Liver (tissue), 9 donors: ENCODE results near the gene GJB2. TPM values are rescaled to one million over a fixed set of nuclear protein-coding genes. Genes with fewer than 3 reads are reported as not detected.

Source experiments
- DNase-seq: peaks from one replicate; pipeline ENCODE4 v3.0.0-alpha.2; 2017; ENCODE audit warnings: low spot score
- H3K27ac ChIP-seq, 2 donors: one replicate each; pipeline ENCODE4 v1.7.0; 2013; ENCODE audit warnings: inconsistent platforms in 2 of 2, low read length in 2 of 2, control low read depth in 1 of 2, low read depth in 1 of 2, mild to moderate bottlenecking in 1 of 2
- H3K27me3 ChIP-seq, 4 donors: one replicate each; pipeline versions ENCODE4 v1.6.1 to v1.7.0; 2013; ENCODE audit warnings: low read length in 3 of 4, inconsistent platforms in 1 of 4, mild to moderate bottlenecking in 1 of 4, moderate library complexity in 1 of 4; ENCODE audit not compliant: control insufficient read depth in 4 of 4, insufficient read depth in 4 of 4
- H3K36me3 ChIP-seq, 4 donors: one replicate each; pipeline versions ENCODE4 v1.6.1 to v1.7.0; 2013; ENCODE audit warnings: low read length in 3 of 4, mild to moderate bottlenecking in 3 of 4, low read depth in 1 of 4, moderate library complexity in 1 of 4; ENCODE audit not compliant: control insufficient read depth in 4 of 4, insufficient read depth in 3 of 4
- H3K4me1 ChIP-seq, 4 donors: one replicate each; pipeline versions ENCODE4 v1.6.1 to v1.7.0; 2013; ENCODE audit warnings: low read length in 3 of 4, mild to moderate bottlenecking in 3 of 4, moderate library complexity in 1 of 4; ENCODE audit not compliant: control insufficient read depth in 4 of 4, insufficient read depth in 4 of 4
- H3K4me3 ChIP-seq, 3 donors: one replicate each; pipeline versions ENCODE4 v1.6.1 to v1.7.0; 2013; ENCODE audit warnings: low read length in 3 of 3, control low read depth in 1 of 3, low read depth in 1 of 3, mild to moderate bottlenecking in 1 of 3
- H3K9ac ChIP-seq, 2 donors: one replicate each; pipeline ENCODE4 v1.7.0; 2013; ENCODE audit warnings: low read length in 2 of 2, mild to moderate bottlenecking in 2 of 2, moderate library complexity in 2 of 2, control low read depth in 1 of 2, low read depth in 1 of 2
- H3K9me3 ChIP-seq, 4 donors: one replicate each; pipeline versions ENCODE4 v1.6.1 to v1.7.0; 2013; ENCODE audit warnings: low read length in 3 of 4; ENCODE audit not compliant: control insufficient read depth in 4 of 4
- EGR1 ChIP-seq, 2 donors: IDR thresholded peaks; 2 replicates each; pipeline ENCODE4 v1.6.1; 2016 to 2018; ENCODE audit warnings: antibody characterized with exemption in 2 of 2, low read depth in 2 of 2
- NR2F2 ChIP-seq: IDR thresholded peaks from 2 replicates; pipeline ENCODE4 v1.6.1; 2016; ENCODE audit warnings: antibody characterized with exemption
- RAD21 ChIP-seq, 2 donors: IDR thresholded peaks; 2 replicates each; pipeline ENCODE4 v1.6.1; 2016; ENCODE audit warnings: antibody characterized with exemption in 2 of 2, mild to moderate bottlenecking in 2 of 2
- RXRA ChIP-seq, 2 donors: IDR thresholded peaks; 2 replicates each; pipeline ENCODE4 v1.6.1; 2017 to 2018; ENCODE audit warnings: antibody characterized with exemption in 2 of 2, mild to moderate bottlenecking in 1 of 2
- TAF1 ChIP-seq: conservative IDR thresholded peaks from 2 replicates; pipeline ENCODE4 v1.6.1; 2016; ENCODE audit warnings: antibody characterized with exemption, mild to moderate bottlenecking
- YY1 ChIP-seq: IDR thresholded peaks from 2 replicates; pipeline ENCODE4 v1.6.1; 2016; ENCODE audit warnings: antibody characterized with exemption, mild to moderate bottlenecking
- ZBTB33 ChIP-seq: IDR thresholded peaks from 2 replicates; pipeline ENCODE4 v1.6.1; 2016; ENCODE audit warnings: antibody characterized with exemption
- WGBS: extraction: QIAGEN DNeasy Blood & Tissue Kit; methylation state at CpG from one replicate; pipeline ENCODE4 v1.1.7; 2013; 5-methylcytosine and 5-hydroxymethylcytosine counted together
- polyA plus RNA-seq, 2 donors: library from polyadenylated mRNA; stranded (reverse) in 1 of 2; unstranded in 1 of 2; fragments of 200-250 nt in 1 of 2; fragments of >200 nt in 1 of 2; fragmentation: Nextera tagmentation in 1 of 2; extraction: Ambion mirVana in 1 of 2; gene quantifications; one replicate each; pipeline versions ENCODE4 v1.2.1 to v1.2.3, GENCODE V29; 2013 to 2015
- total RNA-seq, 2 donors: library from RNA; depleted of rRNA; stranded (reverse); fragments of >200 nt; gene quantifications; one replicate each; pipeline ENCODE4 v1.2.3, GENCODE V29; 2014
- TF ChIP-seq, protein P1 (sequence below): fragments of 150-350 bp; IDR thresholded peaks from 2 replicates; pipeline ENCODE4 v1.5.1; 2017; ENCODE audit warnings: improper control_type of control experiment, low read depth, low read length; ENCODE audit not compliant: missing input control
- donor health status: healthy.
- donor health status: healthy.
- donor health status: healthy.
- donor health status: healthy.
- donor health status: healthy.

The GJB2 gene
- total and polyA plus RNA-seq, 4 donors: 8.0 to 50.1 (median 20.6) TPM

GRCh38 chr13:20182231-20182846 is 10.4 kb downstream of the GJB2 start:
- no peak overlapping the region for H3K4me3 ChIP-seq
- TF ChIP-seq RAD21 (IDR thresholded peaks at IDR 0.05): peak; percentile 92 to 93
- TF ChIP-seq EGR1 (IDR thresholded peaks at IDR 0.05; ENCODE audit: low read depth in 2 of 2): no peak
- no peak for TF ChIP-seq ZBTB33
- TF ChIP-seq, protein P1, sequence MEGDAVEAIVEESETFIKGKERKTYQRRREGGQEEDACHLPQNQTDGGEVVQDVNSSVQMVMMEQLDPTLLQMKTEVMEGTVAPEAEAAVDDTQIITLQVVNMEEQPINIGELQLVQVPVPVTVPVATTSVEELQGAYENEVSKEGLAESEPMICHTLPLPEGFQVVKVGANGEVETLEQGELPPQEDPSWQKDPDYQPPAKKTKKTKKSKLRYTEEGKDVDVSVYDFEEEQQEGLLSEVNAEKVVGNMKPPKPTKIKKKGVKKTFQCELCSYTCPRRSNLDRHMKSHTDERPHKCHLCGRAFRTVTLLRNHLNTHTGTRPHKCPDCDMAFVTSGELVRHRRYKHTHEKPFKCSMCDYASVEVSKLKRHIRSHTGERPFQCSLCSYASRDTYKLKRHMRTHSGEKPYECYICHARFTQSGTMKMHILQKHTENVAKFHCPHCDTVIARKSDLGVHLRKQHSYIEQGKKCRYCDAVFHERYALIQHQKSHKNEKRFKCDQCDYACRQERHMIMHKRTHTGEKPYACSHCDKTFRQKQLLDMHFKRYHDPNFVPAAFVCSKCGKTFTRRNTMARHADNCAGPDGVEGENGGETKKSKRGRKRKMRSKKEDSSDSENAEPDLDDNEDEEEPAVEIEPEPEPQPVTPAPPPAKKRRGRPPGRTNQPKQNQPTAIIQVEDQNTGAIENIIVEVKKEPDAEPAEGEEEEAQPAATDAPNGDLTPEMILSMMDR: peak; percentile 82
- 22% methylated on average over 5 of the region's 5 CpGs for WGBS
- H3K27me3 ChIP-seq: no peaks in the 10 kb centered on the region
- DNase-seq: no peak
- no peak overlapping the region for H3K9ac ChIP-seq
- no peaks in the 10 kb centered on the region for H3K9me3 ChIP-seq
- peaks cover 0 to 2% (median 0%) of the 10 kb centered on the region in 4 donors for H3K4me1 ChIP-seq
- no peaks in the 10 kb centered on the region for H3K36me3 ChIP-seq
- no peak overlapping the region for H3K27ac ChIP-seq

DNA sequence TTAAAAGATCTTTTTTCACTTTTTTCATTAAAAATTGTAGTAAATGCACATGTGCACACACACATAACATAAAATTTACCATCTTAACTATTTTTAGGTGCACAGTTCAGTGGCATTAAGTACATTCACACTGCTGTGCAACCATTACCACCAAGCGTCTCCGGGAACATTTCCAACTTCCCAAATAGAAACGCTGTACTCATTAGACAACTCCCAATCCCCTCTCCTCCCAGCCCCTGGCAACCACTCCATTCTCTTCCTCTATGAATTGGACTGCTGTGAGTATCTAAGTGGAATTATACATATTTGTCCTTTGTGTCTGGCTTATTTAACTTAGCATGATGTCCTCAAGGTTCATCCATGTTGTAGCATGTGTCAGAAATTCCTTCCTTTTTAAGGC is 11.6 kb downstream of the GJB2 start:
- no peak for TF ChIP-seq NR2F2
- TF ChIP-seq RXRA (IDR thresholded peaks at IDR 0.05): peak in 1 of 2 donors; percentile 21
- no peaks in the 10 kb centered on the region for H3K9me3 ChIP-seq
- H3K4me3 ChIP-seq: no peak overlapping the region
- H3K4me1 ChIP-seq: peaks cover 0 to 2% (median under 1%) of the 10 kb centered on the region in 4 donors
- 77% methylated on average over 3 of the region's 3 CpGs for WGBS
- no peak overlapping the region for H3K9ac ChIP-seq
- H3K36me3 ChIP-seq: no peaks in the 10 kb centered on the region
- DNase-seq: no peak
- H3K27me3 ChIP-seq: no peaks in the 10 kb centered on the region
- no peak overlapping the region for H3K27ac ChIP-seq

DNA sequence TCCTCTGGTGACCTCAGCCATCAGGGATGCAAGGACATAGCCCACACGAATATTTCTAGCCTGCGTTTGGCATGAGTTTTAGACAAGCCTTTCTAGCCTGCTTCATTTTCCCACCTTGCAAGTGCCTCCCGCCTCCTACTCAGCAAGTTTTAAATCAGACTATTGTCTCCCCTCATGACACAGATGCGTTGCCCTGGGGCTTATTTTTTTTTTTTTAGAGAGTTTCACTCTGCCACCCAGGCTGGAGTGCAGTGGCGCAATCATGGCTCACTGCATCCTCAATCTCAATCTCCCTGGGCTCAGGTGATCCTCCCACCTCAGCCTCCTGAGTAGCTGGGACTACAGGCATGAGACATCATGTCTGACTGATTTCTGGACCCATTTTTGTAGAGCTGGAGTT is 14.6 kb downstream of the GJB2 start:
- DNase-seq: no peak
- H3K27me3 ChIP-seq: no peaks in the 10 kb centered on the region
- no peak overlapping the region for H3K9ac ChIP-seq
- H3K27ac ChIP-seq: no peak overlapping the region
- H3K36me3 ChIP-seq: no peaks in the 10 kb centered on the region
- no peaks in the 10 kb centered on the region for H3K9me3 ChIP-seq
- H3K4me3 ChIP-seq: no peak overlapping the region
- 81% methylated on average over 5 of the region's 5 CpGs for WGBS
- peaks cover 0 to 9% (median 1%) of the 10 kb centered on the region in 4 donors for H3K4me1 ChIP-seq
- TF ChIP-seq, protein P1: no peak
- TF ChIP-seq EGR1 (IDR thresholded peaks at IDR 0.05; ENCODE audit: low read depth in 2 of 2) (no peak), TAF1 (no peak), YY1 (no peak)
